ENCODE data around the gene ZMPSTE24. TPM values are rescaled to one million over a fixed set of nuclear protein-coding genes. Genes with fewer than 3 reads are reported as not detected.

Gene ZMPSTE24
- total RNA-seq, 1 donor from 2014 or later = 25.5 TPM

GRCh38 chr1:40313958-40314720 lies 56.1 kb downstream of the ZMPSTE24 start:
- TF ChIP-seq POLR2AphosphoS5 (IDR thresholded peaks at IDR 0.05; ENCODE audit: insufficient read depth in 1 of 2, low read depth in 1 of 2) (no peak), CTCF (IDR thresholded peaks at IDR 0.05) (no peak), POLR2A (IDR thresholded peaks at IDR 0.05) (no peak)
- peaks cover 36% of the 10 kb centered on the region for H3K4me1 ChIP-seq
- no peak overlapping the region for H3K4me3 ChIP-seq
- H3K27ac ChIP-seq = no peak overlapping the region
- H3K36me3 ChIP-seq = no peaks in the 10 kb centered on the region
- no peaks in the 10 kb centered on the region for H3K9me3 ChIP-seq
- DNase-seq (ENCODE audit: extremely low spot score in 2 of 2) = peak in 1 of 2 donors; percentile 77
- intact Hi-C loops (cut with DNase I) = no loop called here
- H3K27me3 ChIP-seq = peaks cover 7% of the 10 kb centered on the region

DNA sequence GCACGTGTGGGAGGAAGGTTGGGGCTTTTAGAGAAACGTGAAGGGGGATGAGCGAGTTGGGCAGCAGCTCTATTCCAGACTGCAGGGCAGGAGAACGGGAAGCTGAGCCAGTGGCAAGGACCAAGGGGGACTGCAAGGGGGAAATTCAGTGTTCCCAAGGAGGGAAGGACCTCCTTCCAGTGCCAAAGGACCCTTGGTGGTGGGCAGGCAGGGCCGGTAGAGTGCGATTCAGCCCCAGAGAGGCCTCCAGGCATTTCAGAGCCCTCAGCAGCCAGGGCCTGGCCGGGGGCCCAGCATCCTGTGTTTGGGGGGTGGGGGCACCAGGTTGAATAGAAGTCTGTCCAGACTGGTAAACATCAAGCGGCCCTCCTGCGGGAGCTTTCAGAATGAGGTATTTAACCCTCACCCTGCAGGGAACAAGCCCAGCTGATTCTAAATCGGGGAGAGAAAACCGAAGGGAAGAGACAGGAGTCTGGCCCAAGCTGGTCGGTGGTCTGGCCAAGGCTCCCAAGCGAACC lies 56.7 kb downstream of the ZMPSTE24 start:
- Histone ChIP-seq H3K4me1 (peaks cover 36% of the 10 kb centered on the region), H3K27me3 (peaks cover 7% of the 10 kb centered on the region), H3K36me3 (no peaks in the 10 kb centered on the region), H3K4me3 (peak overlapping the region; percentile 44 to 46), H3K27ac (no peak overlapping the region), H3K9me3 (no peaks in the 10 kb centered on the region)
- intact Hi-C loops (cut with DNase I) = no loop called here
- peak in 1 of 2 donors; percentile 94 for DNase-seq (ENCODE audit: extremely low spot score in 2 of 2)
- TF ChIP-seq POLR2AphosphoS5 (IDR thresholded peaks at IDR 0.05; ENCODE audit: insufficient read depth in 1 of 2, low read depth in 1 of 2) (no peak), CTCF (IDR thresholded peaks at IDR 0.05) (no peak), POLR2A (IDR thresholded peaks at IDR 0.05) (no peak)

- Histone ChIP-seq H3K4me1 (peaks cover 36% of the 10 kb centered on the region), H3K27ac (no peak overlapping the region), H3K27me3 (peaks cover 7% of the 10 kb centered on the region), H3K4me3 (peak overlapping the region; percentile 44 to 46), H3K9me3 (no peaks in the 10 kb centered on the region), H3K36me3 (no peaks in the 10 kb centered on the region)
- peak in 1 of 2 donors; percentile 33 for TF ChIP-seq POLR2AphosphoS5 (IDR thresholded peaks at IDR 0.05; ENCODE audit: insufficient read depth in 1 of 2, low read depth in 1 of 2)
- TF ChIP-seq POLR2A (IDR thresholded peaks at IDR 0.05) = no peak
- peak; percentile 61 to 87 (median 71) for TF ChIP-seq CTCF (IDR thresholded peaks at IDR 0.05)
- intact Hi-C loops (cut with DNase I) = no loop called here
- DNase-seq (ENCODE audit: extremely low spot score in 2 of 2) = peak in 1 of 2 donors; percentile 93
These were observed 57.3 kb downstream of the ZMPSTE24 start for GRCh38 chr1:40315239-40315794.

DNA sequence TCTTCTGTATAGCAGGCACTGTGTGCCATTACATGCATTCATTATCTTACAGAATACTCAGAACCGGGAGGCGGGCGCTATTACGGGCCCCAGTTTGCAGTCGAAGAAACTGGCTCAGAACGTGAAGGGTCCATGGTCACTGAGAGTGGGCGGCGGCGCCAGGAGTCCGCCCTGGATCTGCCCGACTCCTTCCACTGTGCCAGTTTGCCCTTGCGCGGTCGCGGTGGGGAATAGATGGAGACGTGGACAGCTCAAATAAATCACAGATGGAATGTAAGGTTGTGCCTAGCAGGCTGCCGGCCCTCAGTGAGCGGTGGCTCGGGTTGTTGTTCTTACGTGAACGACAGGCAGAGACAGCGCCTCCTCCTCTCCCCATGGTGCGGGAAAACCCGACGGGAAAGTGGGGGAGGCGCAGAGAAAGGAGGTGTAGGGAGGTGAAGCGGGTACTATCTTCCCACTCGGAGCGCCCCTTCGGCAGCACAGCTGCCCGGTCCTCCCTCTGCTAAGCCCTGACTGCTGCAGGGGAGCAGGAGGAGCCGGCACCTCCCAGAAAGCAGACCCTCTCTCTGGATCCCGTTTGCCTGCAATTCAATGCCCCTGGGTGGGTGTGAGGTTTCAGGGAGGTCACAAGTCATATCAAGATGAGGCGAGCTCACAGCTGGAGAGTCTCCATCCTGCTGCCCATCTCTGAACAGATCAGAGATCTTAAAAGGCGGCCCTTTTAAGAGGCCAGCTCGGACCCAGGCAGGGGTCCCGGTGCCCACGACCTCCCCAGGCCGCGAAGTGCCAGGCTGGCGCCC lies 58.0 kb downstream of the ZMPSTE24 start:
- Histone ChIP-seq H3K36me3 (no peaks in the 10 kb centered on the region), H3K27ac (no peak overlapping the region), H3K4me3 (peak overlapping the region; percentile 44 to 46), H3K27me3 (peaks cover 7% of the 10 kb centered on the region), H3K4me1 (peaks cover 36% of the 10 kb centered on the region), H3K9me3 (no peaks in the 10 kb centered on the region)
- peak in 1 of 2 donors; percentile 93 for DNase-seq (ENCODE audit: extremely low spot score in 2 of 2)
- TF ChIP-seq POLR2AphosphoS5 (IDR thresholded peaks at IDR 0.05; ENCODE audit: insufficient read depth in 1 of 2, low read depth in 1 of 2) (no peak), POLR2A (IDR thresholded peaks at IDR 0.05) (no peak), CTCF (IDR thresholded peaks at IDR 0.05) (no peak)
- intact Hi-C loops (cut with DNase I) = no loop called here

Measured in vagina (tissue), 2 donors.